ENCODE measurements around the gene IL17RB. TPM values are rescaled to one million over a fixed set of nuclear protein-coding genes. Genes with fewer than 3 reads are reported as not detected.

The IL17RB gene
- total RNA-seq, 2 donors from 2014 or later: 6.2 to 8.4 TPM

DNA sequence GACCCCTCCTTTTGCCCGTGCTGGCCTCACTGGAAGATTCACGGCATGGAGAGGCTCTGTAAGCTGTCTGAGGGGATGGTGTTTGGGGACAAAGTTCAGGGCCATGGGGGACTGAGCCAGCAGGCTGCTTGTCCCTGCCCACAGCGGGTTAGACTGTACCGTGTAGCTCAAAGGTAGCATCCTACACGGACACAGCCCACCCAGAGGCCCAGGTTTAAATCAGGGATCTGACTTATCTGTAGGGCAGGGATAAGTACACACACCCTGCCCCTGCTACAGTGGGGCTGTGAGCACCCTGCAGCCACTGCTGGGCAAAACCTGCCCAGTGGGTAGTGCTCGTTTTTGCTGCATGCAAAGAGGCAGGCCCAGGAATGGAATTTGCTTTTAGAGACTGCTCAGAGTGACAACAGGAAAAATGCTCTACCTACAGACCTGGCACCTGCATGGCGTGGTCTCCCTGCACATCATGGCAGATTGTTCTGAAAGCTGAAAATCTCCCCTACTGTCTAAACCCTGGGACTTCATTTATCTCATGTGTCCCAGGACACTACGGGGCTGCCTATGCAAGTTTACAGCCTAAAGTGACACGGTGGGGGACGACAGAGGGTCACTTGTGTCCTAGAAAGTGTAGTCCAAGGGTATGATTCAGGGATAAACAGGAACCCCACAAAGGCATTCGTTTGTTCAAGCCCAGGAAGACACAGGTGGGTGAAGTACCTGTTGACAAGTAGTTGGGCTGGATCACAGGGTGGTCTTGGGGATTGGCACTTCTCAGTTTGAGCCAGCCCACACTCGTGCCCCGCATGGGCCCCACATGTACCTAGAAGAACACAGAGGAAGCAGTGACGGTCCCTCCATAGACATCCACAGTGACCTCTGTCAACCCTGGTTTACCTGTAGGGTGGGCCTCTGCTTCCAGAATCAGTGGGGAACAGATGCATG is 27.9 kb upstream of the IL17RB start:
- Histone ChIP-seq H3K27ac (ENCODE audit: low read depth, low read length) (no peak overlapping the region), H3K9ac (ENCODE audit: extremely low read depth, low read length, poor library complexity, severe bottlenecking) (no peak overlapping the region), H3K36me3 (ENCODE audit: control insufficient read depth, insufficient read depth, low read length) (peaks cover 23% of the 10 kb centered on the region), H3K9me3 (ENCODE audit: control insufficient read depth, low read length) (no peaks in the 10 kb centered on the region), H3K4me3 (ENCODE audit: low read length) (no peak overlapping the region), H3K27me3 (ENCODE audit: control insufficient read depth, insufficient read depth, low read length, poor library complexity, severe bottlenecking) (no peaks in the 10 kb centered on the region), H3K4me1 (ENCODE audit: control insufficient read depth, insufficient read depth, low read length) (no peaks in the 10 kb centered on the region)
- DNase-seq: no peak
- H3K4me3 Mint-ChIP-seq: no peak overlapping the region
- 90 to 94% methylated on average over 11 to 14 of the region's 14 CpGs for WGBS, 2 experiments (ENCODE audit: insufficient coverage in 1 of 2, insufficient read length in 1 of 2)
- no peak overlapping the region for H3K27ac Mint-ChIP-seq
- no peaks in the 10 kb centered on the region for H3K4me1 Mint-ChIP-seq
- no peaks in the 10 kb centered on the region for H3K27me3 Mint-ChIP-seq (ENCODE audit: insufficient read depth)
- H3K9me3 Mint-ChIP-seq: no peaks in the 10 kb centered on the region
- TF ChIP-seq, protein P1, sequence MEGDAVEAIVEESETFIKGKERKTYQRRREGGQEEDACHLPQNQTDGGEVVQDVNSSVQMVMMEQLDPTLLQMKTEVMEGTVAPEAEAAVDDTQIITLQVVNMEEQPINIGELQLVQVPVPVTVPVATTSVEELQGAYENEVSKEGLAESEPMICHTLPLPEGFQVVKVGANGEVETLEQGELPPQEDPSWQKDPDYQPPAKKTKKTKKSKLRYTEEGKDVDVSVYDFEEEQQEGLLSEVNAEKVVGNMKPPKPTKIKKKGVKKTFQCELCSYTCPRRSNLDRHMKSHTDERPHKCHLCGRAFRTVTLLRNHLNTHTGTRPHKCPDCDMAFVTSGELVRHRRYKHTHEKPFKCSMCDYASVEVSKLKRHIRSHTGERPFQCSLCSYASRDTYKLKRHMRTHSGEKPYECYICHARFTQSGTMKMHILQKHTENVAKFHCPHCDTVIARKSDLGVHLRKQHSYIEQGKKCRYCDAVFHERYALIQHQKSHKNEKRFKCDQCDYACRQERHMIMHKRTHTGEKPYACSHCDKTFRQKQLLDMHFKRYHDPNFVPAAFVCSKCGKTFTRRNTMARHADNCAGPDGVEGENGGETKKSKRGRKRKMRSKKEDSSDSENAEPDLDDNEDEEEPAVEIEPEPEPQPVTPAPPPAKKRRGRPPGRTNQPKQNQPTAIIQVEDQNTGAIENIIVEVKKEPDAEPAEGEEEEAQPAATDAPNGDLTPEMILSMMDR (conservative IDR thresholded peaks at IDR 0.05): no peak
- H3K36me3 Mint-ChIP-seq (ENCODE audit: low read depth): peaks cover 12% of the 10 kb centered on the region

DNA sequence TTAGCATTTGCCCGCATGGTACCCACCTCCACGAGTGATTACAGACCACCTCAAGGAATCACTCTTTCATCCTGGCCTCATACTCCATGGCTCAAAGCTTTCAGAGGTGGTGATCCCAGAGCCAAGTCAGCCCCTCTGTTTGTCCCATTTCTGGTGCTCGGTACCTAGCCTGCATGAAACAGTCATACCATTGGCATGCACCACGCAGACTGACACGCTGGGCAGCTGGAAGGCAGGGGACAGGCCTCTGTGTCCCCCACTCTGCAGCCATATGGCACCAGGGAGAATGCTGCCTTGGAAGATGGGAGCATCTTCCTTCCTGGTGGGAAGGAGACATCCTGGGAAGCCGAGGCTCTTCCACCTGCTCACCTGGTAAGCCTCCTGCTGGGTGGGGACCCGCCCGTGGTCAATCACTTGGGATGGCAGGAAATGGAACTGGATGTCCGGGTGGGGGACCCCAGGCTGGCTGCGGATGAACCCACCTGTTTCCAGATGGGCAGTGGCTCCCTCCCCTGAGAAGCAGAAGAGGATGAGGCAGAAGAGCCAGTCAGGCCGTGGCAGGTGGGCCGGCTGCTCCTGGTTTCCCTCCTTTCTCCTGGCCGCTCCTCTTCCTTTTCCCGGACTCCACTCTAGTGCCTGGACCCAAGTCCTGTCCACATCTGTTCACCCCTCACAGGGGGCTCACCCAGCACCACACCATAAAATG is 27.1 kb upstream of the IL17RB start:
- WGBS, 2 experiments (ENCODE audit: insufficient coverage in 1 of 2, insufficient read length in 1 of 2): 93 to 100% methylated on average over 7 to 14 of the region's 14 CpGs
- no peak overlapping the region for H3K4me3 Mint-ChIP-seq
- peaks cover 23% of the 10 kb centered on the region for H3K36me3 ChIP-seq (ENCODE audit: control insufficient read depth, insufficient read depth, low read length)
- TF ChIP-seq, protein P1 (conservative IDR thresholded peaks at IDR 0.05): no peak
- no peaks in the 10 kb centered on the region for H3K4me1 Mint-ChIP-seq
- H3K27me3 ChIP-seq (ENCODE audit: control insufficient read depth, insufficient read depth, low read length, poor library complexity, severe bottlenecking): no peaks in the 10 kb centered on the region
- no peak overlapping the region for H3K4me3 ChIP-seq (ENCODE audit: low read length)
- no peak overlapping the region for H3K27ac Mint-ChIP-seq
- no peak for DNase-seq
- H3K9me3 ChIP-seq (ENCODE audit: control insufficient read depth, low read length): no peaks in the 10 kb centered on the region
- H3K9ac ChIP-seq (ENCODE audit: extremely low read depth, low read length, poor library complexity, severe bottlenecking): no peak overlapping the region
- no peaks in the 10 kb centered on the region for H3K9me3 Mint-ChIP-seq
- peaks cover 15% of the 10 kb centered on the region for H3K36me3 Mint-ChIP-seq (ENCODE audit: low read depth)
- H3K27me3 Mint-ChIP-seq (ENCODE audit: insufficient read depth): no peaks in the 10 kb centered on the region
- no peak overlapping the region for H3K27ac ChIP-seq (ENCODE audit: low read depth, low read length)
- no peaks in the 10 kb centered on the region for H3K4me1 ChIP-seq (ENCODE audit: control insufficient read depth, insufficient read depth, low read length)

DNA sequence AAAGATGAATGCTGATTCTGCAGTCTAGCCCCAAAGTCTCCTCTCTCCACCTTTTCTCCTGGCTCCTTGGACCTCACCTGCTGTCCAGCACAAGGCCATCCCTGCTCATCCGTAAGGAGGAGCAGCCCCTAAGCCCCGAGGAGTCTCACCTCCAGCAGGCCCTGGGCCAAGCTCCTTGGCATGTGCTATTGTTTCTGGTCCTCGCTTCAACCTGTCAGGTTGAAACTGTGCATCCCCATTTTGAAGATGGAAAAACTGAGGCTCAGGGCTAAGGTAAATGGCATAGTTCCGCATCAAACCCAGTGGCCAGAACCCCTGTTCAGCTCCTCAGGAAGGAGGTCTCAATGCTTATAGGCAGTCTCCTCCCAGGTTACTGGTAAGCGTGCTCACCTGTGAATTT is 26.3 kb upstream of the IL17RB start:
- Histone ChIP-seq H3K27me3 (ENCODE audit: control insufficient read depth, insufficient read depth, low read length, poor library complexity, severe bottlenecking) (no peaks in the 10 kb centered on the region), H3K27ac (ENCODE audit: low read depth, low read length) (no peak overlapping the region), H3K4me3 (ENCODE audit: low read length) (no peak overlapping the region), H3K4me1 (ENCODE audit: control insufficient read depth, insufficient read depth, low read length) (no peaks in the 10 kb centered on the region), H3K9ac (ENCODE audit: extremely low read depth, low read length, poor library complexity, severe bottlenecking) (no peak overlapping the region), H3K36me3 (ENCODE audit: control insufficient read depth, insufficient read depth, low read length) (peaks cover 23% of the 10 kb centered on the region), H3K9me3 (ENCODE audit: control insufficient read depth, low read length) (no peaks in the 10 kb centered on the region)
- TF ChIP-seq, protein P1 (conservative IDR thresholded peaks at IDR 0.05): no peak
- DNase-seq: no peak
- Mint-ChIP-seq H3K27me3 (ENCODE audit: insufficient read depth) (no peaks in the 10 kb centered on the region), H3K27ac (no peak overlapping the region), H3K4me3 (no peak overlapping the region), H3K4me1 (no peaks in the 10 kb centered on the region), H3K36me3 (ENCODE audit: low read depth) (peaks cover 15% of the 10 kb centered on the region), H3K9me3 (no peaks in the 10 kb centered on the region)
- 92 to 100% methylated on average over 2 to 5 of the region's 5 CpGs for WGBS, 2 experiments (ENCODE audit: insufficient coverage in 1 of 2, insufficient read length in 1 of 2)
